ENCODE measurements around the gene TMEM170B.

TMEM170B gene

DNA sequence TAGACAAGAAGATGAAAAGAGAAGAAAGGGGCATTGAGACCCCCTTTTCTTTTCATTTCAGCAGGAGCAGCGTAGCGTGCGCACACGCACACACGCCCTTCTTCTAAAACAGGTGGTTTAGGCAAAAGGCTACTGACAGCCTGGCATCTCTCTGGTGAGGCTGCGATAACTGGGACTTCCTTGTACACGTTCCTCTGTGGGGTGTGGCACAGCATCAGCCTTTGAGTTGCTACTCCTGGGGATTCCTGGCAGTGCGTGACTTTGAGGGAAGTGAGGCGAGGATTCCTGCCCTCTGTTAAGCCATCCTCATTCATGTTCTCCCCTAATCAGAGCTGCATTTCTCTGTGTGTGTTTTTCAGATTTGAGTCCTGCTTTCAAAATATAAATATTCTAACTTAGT, 94.7 kb downstream of the TMEM170B start (continued):
- TF ChIP-seq, protein P1, sequence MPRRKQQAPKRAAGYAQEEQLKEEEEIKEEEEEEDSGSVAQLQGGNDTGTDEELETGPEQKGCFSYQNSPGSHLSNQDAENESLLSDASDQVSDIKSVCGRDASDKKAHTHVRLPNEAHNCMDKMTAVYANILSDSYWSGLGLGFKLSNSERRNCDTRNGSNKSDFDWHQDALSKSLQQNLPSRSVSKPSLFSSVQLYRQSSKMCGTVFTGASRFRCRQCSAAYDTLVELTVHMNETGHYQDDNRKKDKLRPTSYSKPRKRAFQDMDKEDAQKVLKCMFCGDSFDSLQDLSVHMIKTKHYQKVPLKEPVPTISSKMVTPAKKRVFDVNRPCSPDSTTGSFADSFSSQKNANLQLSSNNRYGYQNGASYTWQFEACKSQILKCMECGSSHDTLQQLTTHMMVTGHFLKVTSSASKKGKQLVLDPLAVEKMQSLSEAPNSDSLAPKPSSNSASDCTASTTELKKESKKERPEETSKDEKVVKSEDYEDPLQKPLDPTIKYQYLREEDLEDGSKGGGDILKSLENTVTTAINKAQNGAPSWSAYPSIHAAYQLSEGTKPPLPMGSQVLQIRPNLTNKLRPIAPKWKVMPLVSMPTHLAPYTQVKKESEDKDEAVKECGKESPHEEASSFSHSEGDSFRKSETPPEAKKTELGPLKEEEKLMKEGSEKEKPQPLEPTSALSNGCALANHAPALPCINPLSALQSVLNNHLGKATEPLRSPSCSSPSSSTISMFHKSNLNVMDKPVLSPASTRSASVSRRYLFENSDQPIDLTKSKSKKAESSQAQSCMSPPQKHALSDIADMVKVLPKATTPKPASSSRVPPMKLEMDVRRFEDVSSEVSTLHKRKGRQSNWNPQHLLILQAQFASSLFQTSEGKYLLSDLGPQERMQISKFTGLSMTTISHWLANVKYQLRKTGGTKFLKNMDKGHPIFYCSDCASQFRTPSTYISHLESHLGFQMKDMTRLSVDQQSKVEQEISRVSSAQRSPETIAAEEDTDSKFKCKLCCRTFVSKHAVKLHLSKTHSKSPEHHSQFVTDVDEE (CRISPR knock-in tag; IDR thresholded peaks at IDR 0.05), result no peak
- TF ChIP-seq ZC3H10 (CRISPR knock-in tag; IDR thresholded peaks at IDR 0.05) (no peak), BACH2 (CRISPR knock-in tag; IDR thresholded peaks at IDR 0.05; ENCODE audit: borderline replicate concordance) (no peak), PPARA (CRISPR knock-in tag; IDR thresholded peaks at IDR 0.05; ENCODE audit: borderline replicate concordance) (no peak), ISL1 (CRISPR knock-in tag; IDR thresholded peaks at IDR 0.05) (no peak), ZNF565 (CRISPR knock-in tag; conservative IDR thresholded peaks at IDR 0.05; ENCODE audit: low read depth) (no peak), TOX (CRISPR knock-in tag; IDR thresholded peaks at IDR 0.05; ENCODE audit: borderline replicate concordance) (no peak), ARNTL (CRISPR knock-in tag; IDR thresholded peaks at IDR 0.05; ENCODE audit: borderline replicate concordance, low read depth) (no peak)
- TF ChIP-seq, protein P2, sequence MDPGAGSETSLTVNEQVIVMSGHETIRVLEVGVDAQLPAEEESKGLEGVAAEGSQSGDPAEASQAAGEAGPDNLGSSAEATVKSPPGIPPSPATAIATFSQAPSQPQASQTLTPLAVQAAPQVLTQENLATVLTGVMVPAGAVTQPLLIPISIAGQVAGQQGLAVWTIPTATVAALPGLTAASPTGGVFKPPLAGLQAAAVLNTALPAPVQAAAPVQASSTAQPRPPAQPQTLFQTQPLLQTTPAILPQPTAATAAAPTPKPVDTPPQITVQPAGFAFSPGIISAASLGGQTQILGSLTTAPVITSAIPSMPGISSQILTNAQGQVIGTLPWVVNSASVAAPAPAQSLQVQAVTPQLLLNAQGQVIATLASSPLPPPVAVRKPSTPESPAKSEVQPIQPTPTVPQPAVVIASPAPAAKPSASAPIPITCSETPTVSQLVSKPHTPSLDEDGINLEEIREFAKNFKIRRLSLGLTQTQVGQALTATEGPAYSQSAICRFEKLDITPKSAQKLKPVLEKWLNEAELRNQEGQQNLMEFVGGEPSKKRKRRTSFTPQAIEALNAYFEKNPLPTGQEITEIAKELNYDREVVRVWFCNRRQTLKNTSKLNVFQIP (CRISPR knock-in tag; IDR thresholded peaks at IDR 0.05; ENCODE audit: borderline replicate concordance, low read depth), result no peak

DNA sequence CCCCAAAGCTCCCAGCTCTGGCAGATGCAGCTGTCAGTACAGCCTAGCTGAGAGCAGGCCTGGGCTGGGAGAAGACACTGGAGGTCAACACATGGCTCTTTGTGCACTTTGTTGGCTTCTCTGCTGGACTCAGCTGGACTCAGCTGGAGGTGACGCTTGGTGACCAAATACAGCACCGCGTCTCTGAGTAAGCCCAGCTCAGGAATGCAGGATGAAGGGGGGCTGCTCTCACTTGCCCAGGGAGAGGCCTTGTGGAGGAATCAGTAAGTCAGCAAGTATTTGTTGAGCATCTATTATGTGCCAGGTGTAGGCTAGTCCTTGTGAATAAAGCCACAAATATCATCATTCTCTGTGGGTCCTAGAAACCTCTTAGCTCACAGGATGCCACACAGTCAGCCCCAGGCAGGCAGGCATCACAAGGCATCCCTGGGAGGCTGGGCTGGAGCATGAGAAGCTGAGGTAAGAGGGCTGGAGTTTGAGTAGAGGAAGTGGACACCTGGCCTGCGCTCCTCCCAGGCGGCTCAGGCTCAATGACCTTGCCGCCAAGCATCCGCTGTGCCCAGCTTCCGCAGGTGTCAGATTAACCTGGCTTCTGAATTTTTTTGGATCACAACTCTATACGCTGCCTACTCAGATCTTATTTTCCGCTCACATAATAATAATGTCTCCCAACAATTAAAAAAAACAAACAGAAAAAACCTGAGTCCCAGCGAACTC, 95.4 kb downstream of the TMEM170B start:
- TF ChIP-seq GLIS3 (CRISPR knock-in tag; IDR thresholded peaks at IDR 0.05) (no peak), PPARA (CRISPR knock-in tag; IDR thresholded peaks at IDR 0.05; ENCODE audit: borderline replicate concordance) (no peak), ARNTL (CRISPR knock-in tag; IDR thresholded peaks at IDR 0.05; ENCODE audit: borderline replicate concordance, low read depth) (no peak), ESRRG (CRISPR knock-in tag; IDR thresholded peaks at IDR 0.05) (no peak), ZC3H10 (CRISPR knock-in tag; IDR thresholded peaks at IDR 0.05) (no peak), OSR1 (CRISPR knock-in tag; IDR thresholded peaks at IDR 0.05) (no peak), ZNF70 (CRISPR knock-in tag; IDR thresholded peaks at IDR 0.05) (no peak), RARB (CRISPR knock-in tag; IDR thresholded peaks at IDR 0.05) (no peak), ISL1 (CRISPR knock-in tag; IDR thresholded peaks at IDR 0.05) (no peak), ZFP3 (CRISPR knock-in tag; IDR thresholded peaks at IDR 0.05) (no peak), ZNF565 (CRISPR knock-in tag; conservative IDR thresholded peaks at IDR 0.05; ENCODE audit: low read depth) (no peak), TCF4 (CRISPR knock-in tag; IDR thresholded peaks at IDR 0.05; ENCODE audit: borderline replicate concordance) (no peak), BACH2 (CRISPR knock-in tag; IDR thresholded peaks at IDR 0.05; ENCODE audit: borderline replicate concordance) (no peak), ZNF8 (CRISPR knock-in tag; IDR thresholded peaks at IDR 0.05) (no peak), SNAI2 (CRISPR knock-in tag; IDR thresholded peaks at IDR 0.05) (no peak)
- TF ChIP-seq, protein P3, sequence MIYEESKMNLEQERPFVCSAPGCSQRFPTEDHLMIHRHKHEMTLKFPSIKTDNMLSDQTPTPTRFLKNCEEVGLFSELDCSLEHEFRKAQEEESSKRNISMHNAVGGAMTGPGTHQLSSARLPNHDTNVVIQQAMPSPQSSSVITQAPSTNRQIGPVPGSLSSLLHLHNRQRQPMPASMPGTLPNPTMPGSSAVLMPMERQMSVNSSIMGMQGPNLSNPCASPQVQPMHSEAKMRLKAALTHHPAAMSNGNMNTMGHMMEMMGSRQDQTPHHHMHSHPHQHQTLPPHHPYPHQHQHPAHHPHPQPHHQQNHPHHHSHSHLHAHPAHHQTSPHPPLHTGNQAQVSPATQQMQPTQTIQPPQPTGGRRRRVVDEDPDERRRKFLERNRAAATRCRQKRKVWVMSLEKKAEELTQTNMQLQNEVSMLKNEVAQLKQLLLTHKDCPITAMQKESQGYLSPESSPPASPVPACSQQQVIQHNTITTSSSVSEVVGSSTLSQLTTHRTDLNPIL (CRISPR knock-in tag; IDR thresholded peaks at IDR 0.05; ENCODE audit: low read depth), result no peak
- TF ChIP-seq, protein P1 (CRISPR knock-in tag; IDR thresholded peaks at IDR 0.05), result no peak
- TF ChIP-seq, protein P2 (CRISPR knock-in tag; IDR thresholded peaks at IDR 0.05; ENCODE audit: borderline replicate concordance, low read depth), result no peak
- TF ChIP-seq, protein P4, sequence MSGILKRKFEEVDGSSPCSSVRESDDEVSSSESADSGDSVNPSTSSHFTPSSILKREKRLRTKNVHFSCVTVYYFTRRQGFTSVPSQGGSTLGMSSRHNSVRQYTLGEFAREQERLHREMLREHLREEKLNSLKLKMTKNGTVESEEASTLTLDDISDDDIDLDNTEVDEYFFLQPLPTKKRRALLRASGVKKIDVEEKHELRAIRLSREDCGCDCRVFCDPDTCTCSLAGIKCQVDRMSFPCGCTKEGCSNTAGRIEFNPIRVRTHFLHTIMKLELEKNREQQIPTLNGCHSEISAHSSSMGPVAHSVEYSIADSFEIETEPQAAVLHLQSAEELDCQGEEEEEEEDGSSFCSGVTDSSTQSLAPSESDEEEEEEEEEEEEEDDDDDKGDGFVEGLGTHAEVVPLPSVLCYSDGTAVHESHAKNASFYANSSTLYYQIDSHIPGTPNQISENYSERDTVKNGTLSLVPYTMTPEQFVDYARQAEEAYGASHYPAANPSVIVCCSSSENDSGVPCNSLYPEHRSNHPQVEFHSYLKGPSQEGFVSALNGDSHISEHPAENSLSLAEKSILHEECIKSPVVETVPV (CRISPR knock-in tag; IDR thresholded peaks at IDR 0.05), result no peak
- TF ChIP-seq, protein P5, sequence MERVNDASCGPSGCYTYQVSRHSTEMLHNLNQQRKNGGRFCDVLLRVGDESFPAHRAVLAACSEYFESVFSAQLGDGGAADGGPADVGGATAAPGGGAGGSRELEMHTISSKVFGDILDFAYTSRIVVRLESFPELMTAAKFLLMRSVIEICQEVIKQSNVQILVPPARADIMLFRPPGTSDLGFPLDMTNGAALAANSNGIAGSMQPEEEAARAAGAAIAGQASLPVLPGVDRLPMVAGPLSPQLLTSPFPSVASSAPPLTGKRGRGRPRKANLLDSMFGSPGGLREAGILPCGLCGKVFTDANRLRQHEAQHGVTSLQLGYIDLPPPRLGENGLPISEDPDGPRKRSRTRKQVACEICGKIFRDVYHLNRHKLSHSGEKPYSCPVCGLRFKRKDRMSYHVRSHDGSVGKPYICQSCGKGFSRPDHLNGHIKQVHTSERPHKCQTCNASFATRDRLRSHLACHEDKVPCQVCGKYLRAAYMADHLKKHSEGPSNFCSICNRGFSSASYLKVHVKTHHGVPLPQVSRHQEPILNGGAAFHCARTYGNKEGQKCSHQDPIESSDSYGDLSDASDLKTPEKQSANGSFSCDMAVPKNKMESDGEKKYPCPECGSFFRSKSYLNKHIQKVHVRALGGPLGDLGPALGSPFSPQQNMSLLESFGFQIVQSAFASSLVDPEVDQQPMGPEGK (CRISPR knock-in tag; IDR thresholded peaks at IDR 0.05; ENCODE audit: borderline replicate concordance), result no peak
- peak; percentile 41 for ATAC-seq
